ENCODE measurements around the gene ZNRF3. TPM values are rescaled to one million over a fixed set of nuclear protein-coding genes. Genes with fewer than 3 reads are reported as not detected.

Gene ZNRF3
- total RNA-seq, 1 donor from 2014 or later, result 5.8 TPM

DNA sequence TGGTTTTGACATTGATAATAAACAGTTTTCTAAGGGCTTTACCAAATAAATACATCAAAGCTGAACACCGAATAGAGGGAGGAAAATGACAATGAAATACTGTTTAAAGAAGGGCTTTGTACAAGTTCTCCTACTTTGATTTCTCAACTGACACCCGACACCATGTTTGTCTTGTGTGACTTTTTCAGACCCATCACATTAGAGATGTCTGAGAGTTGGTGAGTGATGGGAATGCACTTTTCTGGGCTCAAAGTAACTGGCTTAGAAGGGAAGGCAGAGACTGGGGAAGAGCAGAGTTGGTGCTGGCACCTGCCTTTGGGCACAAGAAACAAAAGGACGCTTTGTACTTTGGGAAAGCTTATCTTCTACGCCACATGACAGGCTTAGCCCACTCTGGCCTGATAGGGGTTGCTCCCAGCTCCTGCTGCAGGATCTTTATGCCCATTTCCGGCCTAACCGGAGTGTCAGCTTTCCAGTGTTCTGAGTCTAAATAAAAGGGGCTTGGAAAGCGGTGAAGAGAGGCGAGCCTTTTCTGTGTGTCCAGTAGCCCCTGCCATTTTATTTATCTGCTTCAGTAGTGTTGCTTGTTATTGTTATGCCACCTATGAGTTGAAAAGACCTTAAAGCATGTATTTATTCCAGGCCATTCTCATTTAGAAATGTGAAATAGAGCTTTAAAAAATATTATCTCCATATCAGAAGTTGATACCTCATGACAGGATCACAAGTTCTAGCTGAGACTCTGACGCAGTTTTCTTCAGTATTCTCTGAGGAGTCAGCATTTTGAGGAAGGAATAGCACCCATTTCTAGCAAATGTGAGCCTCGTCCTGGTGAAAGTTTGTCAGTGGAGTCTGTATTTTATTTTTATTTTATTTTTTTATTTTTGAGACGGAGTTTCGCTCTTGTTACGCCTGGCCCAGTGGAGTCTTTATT, 213.6 kb downstream of the ZNRF3 start:
- H3K4me3 ChIP-seq (ENCODE audit: insufficient read depth, low read depth, low read length), result no peak overlapping the region
- H3K27ac ChIP-seq (ENCODE audit: low read depth, low read length), result no peak overlapping the region
- H3K4me1 ChIP-seq (ENCODE audit: insufficient read depth, low read length), result peaks cover 10% of the 10 kb centered on the region
- Mint-ChIP-seq H3K27ac (ENCODE audit: unreplicated experiment) (no peak overlapping the region), H3K4me3 (ENCODE audit: unreplicated experiment) (no peak overlapping the region), H3K9me3 (ENCODE audit: unreplicated experiment) (no peaks in the 10 kb centered on the region), H3K36me3 (ENCODE audit: low read depth, unreplicated experiment) (no peaks in the 10 kb centered on the region), H3K4me1 (ENCODE audit: low read depth, unreplicated experiment) (peaks cover 16% of the 10 kb centered on the region), H3K27me3 (ENCODE audit: low read depth, unreplicated experiment) (no peaks in the 10 kb centered on the region)
- peak; percentile 67 for FAIRE-seq
- H3K79me2 ChIP-seq (ENCODE audit: insufficient read depth, low read length), result no peaks in the 10 kb centered on the region
- no peak for DNase-seq (ENCODE audit: low read depth)
- no peak overlapping the region for H3K9ac ChIP-seq (ENCODE audit: low read length)
- H3K36me3 ChIP-seq (ENCODE audit: insufficient read depth, low read length), result no peaks in the 10 kb centered on the region
- no peaks in the 10 kb centered on the region for H4K20me1 ChIP-seq (ENCODE audit: insufficient read depth, low read length)
- H3K27me3 ChIP-seq (ENCODE audit: insufficient read depth, low read length), result no peaks in the 10 kb centered on the region
- H3K9me3 ChIP-seq (ENCODE audit: insufficient read depth, low read depth, low read length), result no peaks in the 10 kb centered on the region
- no peak for TF ChIP-seq EZH2 (IDR thresholded peaks at IDR 0.05; ENCODE audit: insufficient read depth, low read length)
- TF ChIP-seq, protein P1, sequence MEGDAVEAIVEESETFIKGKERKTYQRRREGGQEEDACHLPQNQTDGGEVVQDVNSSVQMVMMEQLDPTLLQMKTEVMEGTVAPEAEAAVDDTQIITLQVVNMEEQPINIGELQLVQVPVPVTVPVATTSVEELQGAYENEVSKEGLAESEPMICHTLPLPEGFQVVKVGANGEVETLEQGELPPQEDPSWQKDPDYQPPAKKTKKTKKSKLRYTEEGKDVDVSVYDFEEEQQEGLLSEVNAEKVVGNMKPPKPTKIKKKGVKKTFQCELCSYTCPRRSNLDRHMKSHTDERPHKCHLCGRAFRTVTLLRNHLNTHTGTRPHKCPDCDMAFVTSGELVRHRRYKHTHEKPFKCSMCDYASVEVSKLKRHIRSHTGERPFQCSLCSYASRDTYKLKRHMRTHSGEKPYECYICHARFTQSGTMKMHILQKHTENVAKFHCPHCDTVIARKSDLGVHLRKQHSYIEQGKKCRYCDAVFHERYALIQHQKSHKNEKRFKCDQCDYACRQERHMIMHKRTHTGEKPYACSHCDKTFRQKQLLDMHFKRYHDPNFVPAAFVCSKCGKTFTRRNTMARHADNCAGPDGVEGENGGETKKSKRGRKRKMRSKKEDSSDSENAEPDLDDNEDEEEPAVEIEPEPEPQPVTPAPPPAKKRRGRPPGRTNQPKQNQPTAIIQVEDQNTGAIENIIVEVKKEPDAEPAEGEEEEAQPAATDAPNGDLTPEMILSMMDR (IDR thresholded peaks at IDR 0.05; ENCODE audit: insufficient read depth, low read depth, low read length), result no peak
- H3K4me2 ChIP-seq (ENCODE audit: low read length), result no peak overlapping the region
- H2AFZ ChIP-seq (ENCODE audit: low read depth, low read length), result no peak overlapping the region

DNA sequence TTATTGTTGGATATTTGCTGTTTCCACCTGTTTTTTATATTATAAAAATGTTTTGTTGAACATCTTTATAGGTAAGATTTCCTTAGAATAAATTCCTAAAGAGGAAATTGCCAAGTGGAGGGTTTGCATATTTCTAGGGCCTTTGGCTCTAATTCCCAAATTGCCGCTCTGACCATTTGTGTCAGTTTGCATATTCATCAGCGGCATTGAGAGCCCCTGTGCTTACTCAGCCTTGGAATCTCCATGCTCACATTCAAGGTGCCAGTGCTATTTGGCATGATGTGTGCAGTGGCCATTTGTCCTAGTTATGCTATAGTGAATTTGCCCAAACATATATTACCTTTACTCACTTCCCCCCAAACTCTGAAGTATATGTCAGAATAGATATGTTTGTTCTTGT, 214.9 kb downstream of the ZNRF3 start:
- no peak overlapping the region for H3K4me3 Mint-ChIP-seq (ENCODE audit: unreplicated experiment)
- H3K4me1 Mint-ChIP-seq (ENCODE audit: low read depth, unreplicated experiment), result peaks cover 13% of the 10 kb centered on the region
- Histone ChIP-seq H3K4me2 (ENCODE audit: low read length) (no peak overlapping the region), H3K27me3 (ENCODE audit: insufficient read depth, low read length) (no peaks in the 10 kb centered on the region), H3K9ac (ENCODE audit: low read length) (no peak overlapping the region), H4K20me1 (ENCODE audit: insufficient read depth, low read length) (no peaks in the 10 kb centered on the region), H3K4me1 (ENCODE audit: insufficient read depth, low read length) (peaks cover 8% of the 10 kb centered on the region), H3K27ac (ENCODE audit: low read depth, low read length) (no peak overlapping the region), H3K36me3 (ENCODE audit: insufficient read depth, low read length) (no peaks in the 10 kb centered on the region), H3K79me2 (ENCODE audit: insufficient read depth, low read length) (no peaks in the 10 kb centered on the region), H3K9me3 (ENCODE audit: insufficient read depth, low read depth, low read length) (no peaks in the 10 kb centered on the region), H2AFZ (ENCODE audit: low read depth, low read length) (no peak overlapping the region), H3K4me3 (ENCODE audit: insufficient read depth, low read depth, low read length) (no peak overlapping the region)
- FAIRE-seq, result no peak
- no peaks in the 10 kb centered on the region for H3K27me3 Mint-ChIP-seq (ENCODE audit: low read depth, unreplicated experiment)
- no peak for DNase-seq (ENCODE audit: low read depth)
- H3K9me3 Mint-ChIP-seq (ENCODE audit: unreplicated experiment), result no peaks in the 10 kb centered on the region
- no peaks in the 10 kb centered on the region for H3K36me3 Mint-ChIP-seq (ENCODE audit: low read depth, unreplicated experiment)
- TF ChIP-seq, protein P1 (IDR thresholded peaks at IDR 0.05; ENCODE audit: insufficient read depth, low read depth, low read length), result no peak
- no peak for TF ChIP-seq EZH2 (IDR thresholded peaks at IDR 0.05; ENCODE audit: insufficient read depth, low read length)
- no peak overlapping the region for H3K27ac Mint-ChIP-seq (ENCODE audit: unreplicated experiment)

DNA sequence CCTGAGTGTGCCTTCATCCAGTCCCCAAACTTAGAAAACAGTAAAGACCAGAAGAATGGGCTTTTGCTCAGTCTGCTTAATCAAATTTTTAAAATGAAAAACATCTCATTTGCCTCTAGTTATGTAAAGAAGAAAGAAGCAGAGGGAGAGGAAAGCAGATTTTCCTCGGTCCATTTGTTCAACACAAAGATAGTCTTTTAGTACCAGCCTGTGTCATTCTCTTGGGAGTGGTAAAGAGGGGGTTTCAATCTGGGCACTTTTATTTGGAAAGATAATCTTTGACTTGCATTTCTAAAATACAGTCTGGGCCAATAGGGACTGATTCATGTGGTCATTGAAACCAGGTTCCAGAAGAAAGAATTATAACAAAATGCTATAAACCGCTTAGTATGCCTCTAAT, 218.9 kb downstream of the ZNRF3 start:
- no peak overlapping the region for H3K9ac ChIP-seq (ENCODE audit: low read length)
- H3K4me1 Mint-ChIP-seq (ENCODE audit: low read depth, unreplicated experiment), result no peaks in the 10 kb centered on the region
- no peak overlapping the region for H3K4me3 ChIP-seq (ENCODE audit: insufficient read depth, low read depth, low read length)
- H3K79me2 ChIP-seq (ENCODE audit: insufficient read depth, low read length), result no peaks in the 10 kb centered on the region
- H2AFZ ChIP-seq (ENCODE audit: low read depth, low read length), result no peak overlapping the region
- DNase-seq (ENCODE audit: low read depth), result no peak
- no peaks in the 10 kb centered on the region for H3K4me1 ChIP-seq (ENCODE audit: insufficient read depth, low read length)
- no peak overlapping the region for H3K27ac Mint-ChIP-seq (ENCODE audit: unreplicated experiment)
- no peak for FAIRE-seq
- H3K4me2 ChIP-seq (ENCODE audit: low read length), result no peak overlapping the region
- no peaks in the 10 kb centered on the region for H4K20me1 ChIP-seq (ENCODE audit: insufficient read depth, low read length)
- H3K36me3 ChIP-seq (ENCODE audit: insufficient read depth, low read length), result no peaks in the 10 kb centered on the region
- no peak for TF ChIP-seq EZH2 (IDR thresholded peaks at IDR 0.05; ENCODE audit: insufficient read depth, low read length)
- TF ChIP-seq, protein P1 (IDR thresholded peaks at IDR 0.05; ENCODE audit: insufficient read depth, low read depth, low read length), result no peak
- H3K27me3 Mint-ChIP-seq (ENCODE audit: low read depth, unreplicated experiment), result peaks cover 3% of the 10 kb centered on the region
- H3K9me3 ChIP-seq (ENCODE audit: insufficient read depth, low read depth, low read length), result no peaks in the 10 kb centered on the region
- no peaks in the 10 kb centered on the region for H3K27me3 ChIP-seq (ENCODE audit: insufficient read depth, low read length)
- no peak overlapping the region for H3K4me3 Mint-ChIP-seq (ENCODE audit: unreplicated experiment)
- no peaks in the 10 kb centered on the region for H3K36me3 Mint-ChIP-seq (ENCODE audit: low read depth, unreplicated experiment)
- no peak overlapping the region for H3K27ac ChIP-seq (ENCODE audit: low read depth, low read length)
- no peaks in the 10 kb centered on the region for H3K9me3 Mint-ChIP-seq (ENCODE audit: unreplicated experiment)
